IMR-90 (cell line): ENCODE measurements around the gene ZC2HC1B. TPM values are rescaled to one million over a fixed set of nuclear protein-coding genes. Genes with fewer than 3 reads are reported as not detected.

Experiments used
- ATAC-seq: fragments of 200-7000 bp; cut with Tn5 transposase; 2 replicates; pipeline ENCODE4 v1.9.1; 2020; ENCODE audit warnings: low read depth, mild to moderate bottlenecking, moderate library complexity
- BruUV-seq: library from RNA; stranded (reverse); fragments of 400-500 nt; replicated peaks from 2 replicates; lab custom pipeline; 2021; lab: Mats Ljungman, UMichigan
- CTCF ChIA-PET: fragments of 300-600 bp; formaldehyde crosslinking; extraction: SDS; loops from one replicate; lab custom pipeline; 2021; ENCODE audit warnings: antibody characterized with exemption; lab: Yijun Ruan, JAX
- POLR2A ChIA-PET: fragments of 300-600 bp; sonication (Branson Sonifier 250); formaldehyde crosslinking; loops from one replicate; lab custom pipeline; 2022; ENCODE audit warnings: antibody characterized with exemption; ENCODE audit not compliant: unreplicated experiment; lab: Charles Lee
- DNase-seq: peaks from one replicate; pipeline ENCODE4 v3.0.0; 2013
- H2AFZ ChIP-seq: replicated peaks from 2 replicates; pipeline ENCODE3; 2013; ENCODE audit warnings: low read length, mild to moderate bottlenecking; ENCODE audit not compliant: poor library complexity
- H2AK5ac ChIP-seq: 2 replicates; pipeline ENCODE4 v1.6.1; 2013; ENCODE audit warnings: low read depth, low read length, inconsistent platforms
- H2AK9ac ChIP-seq: replicated peaks from 2 replicates; pipeline ENCODE3; 2013; ENCODE audit warnings: mild to moderate bottlenecking, low read depth, low read length, moderate library complexity; ENCODE audit not compliant: poor library complexity
- H2BK120ac ChIP-seq: 2 replicates; pipeline ENCODE4 v1.6.1; 2013; ENCODE audit warnings: low read depth, low read length, inconsistent platforms
- H2BK15ac ChIP-seq: 3 replicates; pipeline ENCODE4 v1.6.1; 2013; ENCODE audit warnings: low read depth, low read length, inconsistent platforms
- H2BK20ac ChIP-seq: 2 replicates; pipeline ENCODE4 v1.6.1; 2013; ENCODE audit warnings: low read depth, mild to moderate bottlenecking, inconsistent platforms, low read length, moderate library complexity
- H2BK5ac ChIP-seq: 2 replicates; pipeline ENCODE4 v1.6.1; 2013; ENCODE audit warnings: mild to moderate bottlenecking, low read depth, low read length, inconsistent platforms; ENCODE audit not compliant: poor library complexity, severe bottlenecking
- H3K14ac ChIP-seq: replicated peaks from 2 replicates; pipeline ENCODE4 v1.6.1; 2013; ENCODE audit warnings: low read depth, low read length, inconsistent platforms
- H3K18ac ChIP-seq: 2 replicates; pipeline ENCODE4 v1.6.1; 2013; ENCODE audit warnings: low read depth, low read length, control low read depth
- H3K23ac ChIP-seq: 2 replicates; pipeline ENCODE4 v1.6.1; 2013; ENCODE audit warnings: low read depth, low read length, inconsistent platforms
- H3K27ac ChIP-seq: 2 replicates; pipeline ENCODE4 v1.5.1; 2013; ENCODE audit warnings: mild to moderate bottlenecking, control low read depth, low read length; ENCODE audit not compliant: insufficient read depth
- H3K27me3 ChIP-seq: 2 replicates; pipeline ENCODE4 v1.6.1; 2013; ENCODE audit warnings: low read length; ENCODE audit not compliant: control insufficient read depth, insufficient read depth
- H3K36me3 ChIP-seq: 2 replicates; pipeline ENCODE4 v1.6.1; 2013; ENCODE audit warnings: low read length, mixed read lengths; ENCODE audit not compliant: control insufficient read depth, insufficient read depth
- H3K4ac ChIP-seq: 2 replicates; pipeline ENCODE4 v1.6.1; 2013; ENCODE audit warnings: low read depth, low read length, inconsistent platforms
- H3K4me1 ChIP-seq: 2 replicates; pipeline ENCODE4 v1.6.1; 2013; ENCODE audit warnings: low read length, mixed read lengths; ENCODE audit not compliant: control insufficient read depth, insufficient read depth
- H3K4me2 ChIP-seq: 2 replicates; pipeline ENCODE4 v1.6.1; 2013; ENCODE audit warnings: low read depth, mild to moderate bottlenecking, control low read depth, low read length, moderate library complexity
- H3K4me3 ChIP-seq: 2 replicates; pipeline ENCODE4 v1.5.1; 2013; ENCODE audit warnings: low read depth, mild to moderate bottlenecking, control low read depth, low read length, moderate library complexity; ENCODE audit not compliant: insufficient read depth
- H3K56ac ChIP-seq: 2 replicates; pipeline ENCODE4 v1.6.1; 2013; ENCODE audit warnings: low read length, inconsistent platforms; ENCODE audit not compliant: insufficient read depth; ENCODE audit errors: extremely low read depth
- H3K79me1 ChIP-seq, 2 experiments: 2 replicates each; pipeline ENCODE4 v1.6.1; 2013; ENCODE audit warnings: low read length in 2 of 2, inconsistent platforms in 1 of 2, low read depth in 1 of 2
- H3K9ac ChIP-seq: 2 replicates; pipeline ENCODE4 v1.6.1; 2013; ENCODE audit warnings: low read depth, low read length, control low read depth
- H3K9me1 ChIP-seq: 2 replicates; pipeline ENCODE4 v1.6.1; 2013; ENCODE audit warnings: low read length, inconsistent platforms; ENCODE audit not compliant: insufficient read depth
- H3K9me3 ChIP-seq: 2 replicates; pipeline ENCODE4 v1.6.1; 2013; ENCODE audit warnings: low read length; ENCODE audit not compliant: control insufficient read depth, insufficient read depth
- H4K20me1 ChIP-seq: 2 replicates; pipeline ENCODE4 v1.6.1; 2013; ENCODE audit warnings: low read length, inconsistent platforms; ENCODE audit not compliant: insufficient read depth
- H4K5ac ChIP-seq: 2 replicates; pipeline ENCODE4 v1.6.1; 2013; ENCODE audit warnings: mild to moderate bottlenecking, low read depth, low read length, control low read depth
- H4K8ac ChIP-seq, 2 experiments: 2 replicates each; pipeline ENCODE4 v1.6.1; 2013; ENCODE audit warnings: low read depth in 2 of 2, low read length in 2 of 2, control low read depth in 1 of 2, inconsistent platforms in 1 of 2
- H4K91ac ChIP-seq: 2 replicates; pipeline ENCODE4 v1.6.1; 2013; ENCODE audit warnings: low read depth, low read length, inconsistent platforms; ENCODE audit not compliant: insufficient read depth
- BHLHE40 ChIP-seq: fragments of 150-350 bp; IDR thresholded peaks from 2 replicates; pipeline ENCODE4 v1.6.1; 2016; ENCODE audit warnings: mild to moderate bottlenecking, low read depth, low read length
- CEBPB ChIP-seq: IDR thresholded peaks from 2 replicates; pipeline ENCODE4 v1.6.1; 2012; ENCODE audit warnings: low read depth, low read length, improper control_type of control experiment
- CHD1 ChIP-seq: IDR thresholded peaks from 2 replicates; pipeline ENCODE4 v1.6.1; 2012; ENCODE audit warnings: low read depth, low read length, improper control_type of control experiment
- FOS ChIP-seq: fragments of 150-350 bp; IDR thresholded peaks from 2 replicates; pipeline ENCODE4 v1.6.1; 2016; ENCODE audit warnings: low read depth, low read length
- MAFK ChIP-seq: IDR thresholded peaks from 2 replicates; pipeline ENCODE4 v1.6.1; 2012; ENCODE audit warnings: low read depth, low read length, improper control_type of control experiment
- MAZ ChIP-seq: IDR thresholded peaks from 2 replicates; pipeline ENCODE4 v1.6.1; 2012; ENCODE audit warnings: low read depth, mild to moderate bottlenecking, low read length, improper control_type of control experiment, moderate library complexity, borderline replicate concordance
- MXI1 ChIP-seq: IDR thresholded peaks from 2 replicates; pipeline ENCODE4 v1.6.1; 2012; ENCODE audit warnings: low read depth, mild to moderate bottlenecking, low read length, moderate library complexity, borderline replicate concordance
- NFE2L2 ChIP-seq: fragments of 150-350 bp; IDR thresholded peaks from 2 replicates; pipeline ENCODE4 v1.6.1; 2016; ENCODE audit warnings: low read depth, mild to moderate bottlenecking, low read length
- POLR2A ChIP-seq: IDR thresholded peaks from 2 replicates; pipeline ENCODE4 v1.6.1; 2012; ENCODE audit warnings: mild to moderate bottlenecking, low read depth, low read length
- RAD21 ChIP-seq: IDR thresholded peaks from 2 replicates; pipeline ENCODE4 v1.6.1; 2012; ENCODE audit warnings: low read length, improper control_type of control experiment
- RCOR1 ChIP-seq: IDR thresholded peaks from 2 replicates; pipeline ENCODE4 v1.6.1; 2012; ENCODE audit warnings: mild to moderate bottlenecking, low read length, improper control_type of control experiment; ENCODE audit not compliant: insufficient replicate concordance
- RFX5 ChIP-seq: IDR thresholded peaks from 2 replicates; pipeline ENCODE4 v1.8.0; 2012; ENCODE audit warnings: low read depth, mild to moderate bottlenecking, low read length, moderate library complexity
- SMC3 ChIP-seq: fragments of 150-350 bp; IDR thresholded peaks from 2 replicates; pipeline ENCODE4 v1.6.1; 2016; ENCODE audit warnings: low read depth, mild to moderate bottlenecking, antibody characterized with exemption, low read length, moderate library complexity
- WGBS, 2 experiments: methylation state at CpG; one replicate each; pipeline versions ENCODE4 v1.1.5 to v1.1.7; 2013; ENCODE audit warnings: missing lambda C conversion rate in 2 of 2; ENCODE audit not compliant: insufficient read length in 1 of 2; ENCODE audit errors: extremely low coverage in 2 of 2; 5-methylcytosine and 5-hydroxymethylcytosine counted together
- dilution Hi-C: fragments of 300-500 bp; cut with HindIII; formaldehyde crosslinking; loops from one replicate; pipeline ENCODE4 v1.14.3; 2018; ENCODE audit warnings: low sequenced_read_pairs; ENCODE audit not compliant: unreplicated experiment
- in situ Hi-C: fragments of 300-500 bp; cut with MboI; formaldehyde crosslinking; loops from 3 replicates; pipeline ENCODE4 v1.14.3; 2019; ENCODE audit warnings: low sequenced_read_pairs, inconsistent platforms, mixed read lengths
- intact Hi-C: fragments of 100-400 bp; cut with micrococcal nuclease; formaldehyde crosslinking; loops from 2 replicates; pipeline ENCODE4 v1.10.0; 2022
- polyA plus RNA-seq, 3 experiments: library from polyadenylated mRNA; depleted of rRNA; stranded (reverse); fragments of >200 nt; gene quantifications; 2 replicates each; pipeline ENCODE4 v1.2.3, GENCODE V29; 2012; ENCODE audit warnings: low replicate concordance in 1 of 3
- total RNA-seq: library from RNA; depleted of rRNA; stranded (reverse); fragments of >200 nt; gene quantifications from 2 replicates; pipeline ENCODE4 v1.2.3, GENCODE V29; 2012
- TF ChIP-seq, protein P1 (sequence below): fragments of 150-350 bp; IDR thresholded peaks from 2 replicates; pipeline ENCODE4 v1.6.1; 2017; ENCODE audit warnings: mild to moderate bottlenecking, antibody characterized with exemption, low read length, low read depth
- TF ChIP-seq, protein P2 (sequence below): fragments of 150-350 bp; IDR thresholded peaks from 2 replicates; pipeline ENCODE4 v1.6.1; 2016; ENCODE audit warnings: low read depth, mild to moderate bottlenecking, low read length, moderate library complexity, borderline replicate concordance
- TF ChIP-seq, protein P3 (sequence below): conservative IDR thresholded peaks from 2 replicates; pipeline ENCODE4 v1.5.1; 2012; ENCODE audit warnings: mild to moderate bottlenecking, low read depth, low read length, improper control_type of control experiment

ZC2HC1B gene
- total and polyA plus RNA-seq, 2 of the 4 experiments (the other 2 are of a cell fraction), result not detected

DNA sequence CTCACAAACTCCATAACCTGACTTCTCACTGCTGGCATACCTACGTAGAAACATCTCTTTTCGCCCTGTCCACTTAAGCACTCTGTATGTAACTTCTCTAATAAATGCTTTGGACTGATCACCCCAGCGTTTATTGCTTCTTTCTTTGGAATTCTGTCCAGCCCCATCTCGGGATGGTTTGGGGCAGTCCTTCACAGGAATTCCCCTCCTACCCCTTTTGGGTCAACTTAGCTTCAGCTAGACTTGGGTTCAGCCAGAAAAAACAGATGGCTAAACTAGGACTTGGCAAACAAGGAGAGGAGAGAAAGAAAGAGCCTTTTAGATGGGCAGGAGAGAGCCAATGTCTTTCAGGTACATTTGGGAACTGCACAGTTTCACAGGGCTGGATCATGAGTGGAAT is 25.1 kb upstream of the ZC2HC1B start:
- ATAC-seq, result no peak
- CTCF ChIA-PET, result no interaction called here

More for the DNA sequence above, 25.1 kb upstream of the ZC2HC1B start:
- intact Hi-C loops (no loop called here), dilution Hi-C loops (no loop called here), in situ Hi-C loops (no loop called here)
- Histone ChIP-seq H3K4me2 (no peak overlapping the region), H2BK120ac (no peak overlapping the region), H3K4me1 (peaks cover 3% of the 10 kb centered on the region; the same call in 1 of the 2 replicates), H4K5ac (no peak overlapping the region), H3K79me1 (peaks cover 0 to 11% of the 10 kb centered on the region in 2 experiments; a peak in 2 of 4 replicates), H4K8ac (no peak overlapping the region), H3K18ac (no peak overlapping the region), H3K9me3 (no peaks in the 10 kb centered on the region), H3K27me3 (no peaks in the 10 kb centered on the region), H2BK20ac (no peak overlapping the region), H3K9me1 (no peaks in the 10 kb centered on the region), H2BK15ac (no peak overlapping the region), H3K4me3 (no peak overlapping the region), H3K23ac (no peak overlapping the region), H4K20me1 (no peaks in the 10 kb centered on the region), H3K36me3 (no peaks in the 10 kb centered on the region), H3K4ac (no peak overlapping the region), H3K14ac (no peak overlapping the region), H2AFZ (no peak overlapping the region), H2AK5ac (no peak overlapping the region), H2BK5ac (no peak overlapping the region), H3K56ac (no peak overlapping the region), H3K9ac (no peak overlapping the region), H4K91ac (no peak overlapping the region), H2AK9ac (no peak overlapping the region), H3K27ac (no peak overlapping the region)
- no TSS peak for BruUV-seq
- 84% methylated on average over 3 of the region's 4 CpGs; no CpG with 5 or more reads in 1 of the 2 experiments for WGBS, 2 experiments
- TF ChIP-seq MAFK, result no peak
- TF ChIP-seq CEBPB, result no peak
- TF ChIP-seq, protein P1, sequence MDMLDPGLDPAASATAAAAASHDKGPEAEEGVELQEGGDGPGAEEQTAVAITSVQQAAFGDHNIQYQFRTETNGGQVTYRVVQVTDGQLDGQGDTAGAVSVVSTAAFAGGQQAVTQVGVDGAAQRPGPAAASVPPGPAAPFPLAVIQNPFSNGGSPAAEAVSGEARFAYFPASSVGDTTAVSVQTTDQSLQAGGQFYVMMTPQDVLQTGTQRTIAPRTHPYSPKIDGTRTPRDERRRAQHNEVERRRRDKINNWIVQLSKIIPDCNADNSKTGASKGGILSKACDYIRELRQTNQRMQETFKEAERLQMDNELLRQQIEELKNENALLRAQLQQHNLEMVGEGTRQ, result no peak
- TF ChIP-seq, protein P2, sequence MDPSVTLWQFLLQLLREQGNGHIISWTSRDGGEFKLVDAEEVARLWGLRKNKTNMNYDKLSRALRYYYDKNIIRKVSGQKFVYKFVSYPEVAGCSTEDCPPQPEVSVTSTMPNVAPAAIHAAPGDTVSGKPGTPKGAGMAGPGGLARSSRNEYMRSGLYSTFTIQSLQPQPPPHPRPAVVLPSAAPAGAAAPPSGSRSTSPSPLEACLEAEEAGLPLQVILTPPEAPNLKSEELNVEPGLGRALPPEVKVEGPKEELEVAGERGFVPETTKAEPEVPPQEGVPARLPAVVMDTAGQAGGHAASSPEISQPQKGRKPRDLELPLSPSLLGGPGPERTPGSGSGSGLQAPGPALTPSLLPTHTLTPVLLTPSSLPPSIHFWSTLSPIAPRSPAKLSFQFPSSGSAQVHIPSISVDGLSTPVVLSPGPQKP, result no peak
- no peak for TF ChIP-seq MXI1
- no peak for TF ChIP-seq POLR2A
- no peak for TF ChIP-seq NFE2L2
- TF ChIP-seq RAD21, result no peak
- no peak for TF ChIP-seq SMC3
- no peak for TF ChIP-seq BHLHE40
- no peak for TF ChIP-seq RFX5
- no peak for TF ChIP-seq FOS
- no peak for TF ChIP-seq RCOR1
- TF ChIP-seq CHD1, result no peak
- TF ChIP-seq, protein P3, sequence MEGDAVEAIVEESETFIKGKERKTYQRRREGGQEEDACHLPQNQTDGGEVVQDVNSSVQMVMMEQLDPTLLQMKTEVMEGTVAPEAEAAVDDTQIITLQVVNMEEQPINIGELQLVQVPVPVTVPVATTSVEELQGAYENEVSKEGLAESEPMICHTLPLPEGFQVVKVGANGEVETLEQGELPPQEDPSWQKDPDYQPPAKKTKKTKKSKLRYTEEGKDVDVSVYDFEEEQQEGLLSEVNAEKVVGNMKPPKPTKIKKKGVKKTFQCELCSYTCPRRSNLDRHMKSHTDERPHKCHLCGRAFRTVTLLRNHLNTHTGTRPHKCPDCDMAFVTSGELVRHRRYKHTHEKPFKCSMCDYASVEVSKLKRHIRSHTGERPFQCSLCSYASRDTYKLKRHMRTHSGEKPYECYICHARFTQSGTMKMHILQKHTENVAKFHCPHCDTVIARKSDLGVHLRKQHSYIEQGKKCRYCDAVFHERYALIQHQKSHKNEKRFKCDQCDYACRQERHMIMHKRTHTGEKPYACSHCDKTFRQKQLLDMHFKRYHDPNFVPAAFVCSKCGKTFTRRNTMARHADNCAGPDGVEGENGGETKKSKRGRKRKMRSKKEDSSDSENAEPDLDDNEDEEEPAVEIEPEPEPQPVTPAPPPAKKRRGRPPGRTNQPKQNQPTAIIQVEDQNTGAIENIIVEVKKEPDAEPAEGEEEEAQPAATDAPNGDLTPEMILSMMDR, result no peak
- no peak for TF ChIP-seq MAZ
- POLR2A ChIA-PET, result no interaction called here
- DNase-seq, result no peak
